ENCODE data around the gene PBOV1. TPM values are rescaled to one million over a fixed set of nuclear protein-coding genes. Genes with fewer than 3 reads are reported as not detected.

The PBOV1 gene
- total RNA-seq, 1 donor: not detected

GRCh38 chr6:138246650-138247440 lies 28.6 kb upstream of the PBOV1 start:
- TF ChIP-seq CTCF (IDR thresholded peaks at IDR 0.05; ENCODE audit: insufficient read depth, low read depth, low read length): no peak
- no peak for DNase-seq (ENCODE audit: low read depth)
- H3K4me3 ChIP-seq (ENCODE audit: low read depth, low read length): no peak overlapping the region

GRCh38 chr6:138245751-138246150 lies 27.5 kb upstream of the PBOV1 start:
- DNase-seq (ENCODE audit: low read depth): no peak

GRCh38 chr6:138242987-138243592 lies 24.8 kb upstream of the PBOV1 start:
- TF ChIP-seq CTCF (IDR thresholded peaks at IDR 0.05; ENCODE audit: insufficient read depth, low read depth, low read length): no peak
- H3K4me3 ChIP-seq (ENCODE audit: low read depth, low read length): no peak overlapping the region
- DNase-seq (ENCODE audit: low read depth): no peak

More at GRCh38 chr6:138245751-138246150, 27.5 kb upstream of the PBOV1 start:
- no peak for TF ChIP-seq CTCF (IDR thresholded peaks at IDR 0.05; ENCODE audit: insufficient read depth, low read depth, low read length)
- no peak overlapping the region for H3K4me3 ChIP-seq (ENCODE audit: low read depth, low read length)

- no peak for DNase-seq (ENCODE audit: low read depth)
- H3K4me3 ChIP-seq (ENCODE audit: low read depth, low read length): no peak overlapping the region
- no peak for TF ChIP-seq CTCF (IDR thresholded peaks at IDR 0.05; ENCODE audit: insufficient read depth, low read depth, low read length)
Observed at GRCh38 chr6:138241934-138242333, 23.6 kb upstream of the PBOV1 start.

- TF ChIP-seq CTCF (IDR thresholded peaks at IDR 0.05; ENCODE audit: insufficient read depth, low read depth, low read length): no peak
- no peak overlapping the region for H3K4me3 ChIP-seq (ENCODE audit: low read depth, low read length)
- DNase-seq (ENCODE audit: low read depth): no peak
Observed at GRCh38 chr6:138241381-138241780, 23.1 kb upstream of the PBOV1 start.

- TF ChIP-seq CTCF (IDR thresholded peaks at IDR 0.05; ENCODE audit: insufficient read depth, low read depth, low read length): no peak
- no peak for DNase-seq (ENCODE audit: low read depth)
- H3K4me3 ChIP-seq (ENCODE audit: low read depth, low read length): no peak overlapping the region
Observed at GRCh38 chr6:138240476-138241245, 22.4 kb upstream of the PBOV1 start.
